HEK293 (cell line): ENCODE results near the gene CRTC3.

Source experiments
- CTCF ChIA-PET: fragments of 350-600 bp; formaldehyde crosslinking; extraction: SDS; loops from one replicate; lab custom pipeline; 2021; ENCODE audit warnings: antibody characterized with exemption; lab: Yijun Ruan, JAX
- POLR2A ChIA-PET: fragments of 300-600 bp; formaldehyde crosslinking; extraction: SDS; loops from one replicate; lab custom pipeline; 2020; ENCODE audit warnings: antibody characterized with exemption, inconsistent platforms; lab: Yijun Ruan, JAX
- H3K27ac ChIP-seq: fragments of 200-500 bp; sonication (Bioruptor generic); 2 replicates; pipeline ENCODE4 v1.5.1; 2014; ENCODE audit warnings: low read depth, low read length, control low read depth, inconsistent platforms; ENCODE audit errors: extremely low read depth
- H3K36me3 ChIP-seq, 2 experiments: fragments of 200-500 bp in 1 of 2; sonication (Bioruptor generic) in 1 of 2; 1 replicate in 1 of 2; 2 replicates in 1 of 2; pipeline ENCODE4 v1.5.1; 2014 to 2017; ENCODE audit warnings: inconsistent platforms in 2 of 2, low read length in 2 of 2; ENCODE audit not compliant: control insufficient read depth in 2 of 2, insufficient read depth in 1 of 2
- H3K4me1 ChIP-seq: fragments of 200-500 bp; sonication (Bioruptor generic); 2 replicates; pipeline ENCODE4 v1.5.1; 2014; ENCODE audit warnings: mild to moderate bottlenecking, low read length, inconsistent platforms; ENCODE audit not compliant: control insufficient read depth, insufficient read depth
- H3K4me3 ChIP-seq: 2 replicates; pipeline ENCODE4 v1.5.1; 2011; ENCODE audit warnings: low read depth, mild to moderate bottlenecking, control low read depth, low read length, moderate library complexity
- H3K9me3 ChIP-seq: fragments of 200-500 bp; sonication (Bioruptor generic); 2 replicates; pipeline ENCODE4 v1.5.1; 2014; ENCODE audit warnings: low read depth, low read length, inconsistent platforms; ENCODE audit not compliant: control insufficient read depth, insufficient read depth
- BCL11A ChIP-seq: fragments of 450-650 bp; formaldehyde crosslinking; IDR thresholded peaks from 2 replicates; pipeline ENCODE4 v1.5.1; 2016; ENCODE audit warnings: low read depth, missing biosample characterization, missing genetic modification characterization
- GFI1B ChIP-seq: fragments of 450-650 bp; formaldehyde crosslinking; IDR thresholded peaks from 2 replicates; pipeline ENCODE4 v1.5.1; 2016; ENCODE audit warnings: missing biosample characterization, missing genetic modification characterization
- GLI4 ChIP-seq: fragments of 450-650 bp; formaldehyde crosslinking; IDR thresholded peaks from 2 replicates; pipeline ENCODE4 v1.5.1; 2016; ENCODE audit warnings: missing biosample characterization, missing genetic modification characterization
- HOXC10 ChIP-seq: sonication (generic); formaldehyde crosslinking; IDR thresholded peaks from 2 replicates; pipeline ENCODE4 v1.8.1; 2023; ENCODE audit warnings: mild to moderate bottlenecking, missing genetic modification reagents
- RBAK ChIP-seq: fragments of 450-650 bp; formaldehyde crosslinking; IDR thresholded peaks from 2 replicates; pipeline ENCODE4 v1.5.1; 2016; ENCODE audit warnings: missing biosample characterization, missing genetic modification characterization
- REPIN1 ChIP-seq: fragments of 450-650 bp; formaldehyde crosslinking; IDR thresholded peaks from 2 replicates; pipeline ENCODE4 v1.5.1; 2017; ENCODE audit warnings: missing biosample characterization, missing genetic modification characterization, low read depth
- WT1 ChIP-seq: fragments of 450-650 bp; formaldehyde crosslinking; IDR thresholded peaks from 2 replicates; pipeline ENCODE4 v1.5.1; 2016; ENCODE audit warnings: missing biosample characterization, missing genetic modification characterization
- ZIC2 ChIP-seq: fragments of 450-650 bp; formaldehyde crosslinking; IDR thresholded peaks from 2 replicates; pipeline ENCODE4 v1.5.1; 2016; ENCODE audit warnings: missing biosample characterization, missing genetic modification characterization
- ZNF16 ChIP-seq: fragments of 450-650 bp; formaldehyde crosslinking; IDR thresholded peaks from 2 replicates; pipeline ENCODE4 v1.5.1; 2016; ENCODE audit warnings: low read depth, missing biosample characterization, missing genetic modification characterization
- ZNF174 ChIP-seq: fragments of 450-650 bp; formaldehyde crosslinking; IDR thresholded peaks from 2 replicates; pipeline ENCODE4 v1.5.0; 2017; ENCODE audit warnings: missing biosample characterization, mild to moderate bottlenecking, missing genetic modification characterization
- ZNF202 ChIP-seq: fragments of 450-650 bp; formaldehyde crosslinking; IDR thresholded peaks from 2 replicates; pipeline ENCODE4 v1.5.1; 2016; ENCODE audit warnings: missing biosample characterization, missing genetic modification characterization, borderline replicate concordance
- ZNF24 ChIP-seq: fragments of 450-650 bp; formaldehyde crosslinking; IDR thresholded peaks from 2 replicates; pipeline ENCODE4 v1.5.1; 2016; ENCODE audit warnings: missing biosample characterization, missing genetic modification characterization
- ZNF341 ChIP-seq: fragments of 450-650 bp; formaldehyde crosslinking; IDR thresholded peaks from 2 replicates; pipeline ENCODE4; 2016; ENCODE audit warnings: low read depth, missing biosample characterization, missing genetic modification characterization
- ZNF426 ChIP-seq: fragments of 450-650 bp; formaldehyde crosslinking; IDR thresholded peaks from 2 replicates; pipeline ENCODE4 v1.5.1; 2017; ENCODE audit warnings: missing biosample characterization, missing genetic modification characterization, mild to moderate bottlenecking, inconsistent platforms, moderate library complexity
- ZNF510 ChIP-seq: fragments of 450-650 bp; formaldehyde crosslinking; IDR thresholded peaks from 2 replicates; pipeline ENCODE4 v1.5.1; 2018; ENCODE audit warnings: mild to moderate bottlenecking, missing genetic modification characterization, missing biosample characterization; ENCODE audit not compliant: insufficient replicate concordance
- ZNF560 ChIP-seq: fragments of 450-650 bp; formaldehyde crosslinking; IDR thresholded peaks from 2 replicates; pipeline ENCODE4 v1.5.1; 2017; ENCODE audit warnings: missing biosample characterization, missing genetic modification characterization, borderline replicate concordance
- ZNF571 ChIP-seq: fragments of 450-650 bp; formaldehyde crosslinking; IDR thresholded peaks from 2 replicates; pipeline ENCODE4 v1.5.0; 2017; ENCODE audit warnings: missing biosample characterization, missing genetic modification characterization
- ZNF629 ChIP-seq: fragments of 450-650 bp; formaldehyde crosslinking; IDR thresholded peaks from 2 replicates; pipeline ENCODE4 v1.5.1; 2017; ENCODE audit warnings: missing biosample characterization, missing genetic modification characterization
- ZNF677 ChIP-seq: fragments of 450-650 bp; IDR thresholded peaks from 2 replicates; pipeline ENCODE4 v1.5.0; 2018; ENCODE audit warnings: missing biosample characterization, mild to moderate bottlenecking, missing genetic modification characterization, moderate library complexity
- ZNF707 ChIP-seq: fragments of 450-650 bp; formaldehyde crosslinking; IDR thresholded peaks from 2 replicates; pipeline ENCODE4 v1.5.1; 2016; ENCODE audit warnings: missing biosample characterization, missing genetic modification characterization
- ZNF776 ChIP-seq: fragments of 450-650 bp; formaldehyde crosslinking; IDR thresholded peaks from 2 replicates; pipeline ENCODE4 v1.5.0; 2017; ENCODE audit warnings: missing biosample characterization, missing genetic modification characterization, borderline replicate concordance
- ZNF837 ChIP-seq: fragments of 450-650 bp; formaldehyde crosslinking; IDR thresholded peaks from 2 replicates; pipeline ENCODE4 v1.5.1; 2016; ENCODE audit warnings: missing biosample characterization, missing genetic modification characterization
- TF ChIP-seq, protein P1 (sequence below): IDR thresholded peaks from 2 replicates; pipeline ENCODE4 v1.6.1; 2011; ENCODE audit warnings: mild to moderate bottlenecking, low read depth, low read length, borderline replicate concordance
- TF ChIP-seq, protein P2 (sequence below): fragments of 450-650 bp; formaldehyde crosslinking; IDR thresholded peaks from 2 replicates; pipeline ENCODE4 v1.5.1; 2017; ENCODE audit warnings: missing biosample characterization, missing genetic modification characterization
- TF ChIP-seq, protein P3 (sequence below): fragments of 450-650 bp; formaldehyde crosslinking; IDR thresholded peaks from 2 replicates; pipeline ENCODE4 v1.5.1; 2016; ENCODE audit warnings: missing biosample characterization, missing genetic modification characterization
- TF ChIP-seq, protein P4 (sequence below): fragments of 450-650 bp; formaldehyde crosslinking; IDR thresholded peaks from 2 replicates; pipeline ENCODE4 v1.5.1; 2016; ENCODE audit warnings: missing biosample characterization, missing genetic modification characterization
- TF ChIP-seq, protein P5 (sequence below): fragments of 450-650 bp; formaldehyde crosslinking; IDR thresholded peaks from 2 replicates; pipeline ENCODE4 v1.5.1; 2017; ENCODE audit warnings: missing biosample characterization, missing genetic modification characterization

Gene CRTC3

GRCh38 chr15:90606641-90607040, 76.9 kb downstream of the CRTC3 start:
- Histone ChIP-seq H3K36me3 (peaks cover 8 to 34% of the 10 kb centered on the region in 2 experiments; a peak in 2 of 3 replicates), H3K4me1 (peaks cover 3% of the 10 kb centered on the region; the same call in 1 of the 2 replicates), H3K27ac (no peak overlapping the region), H3K9me3 (no peaks in the 10 kb centered on the region), H3K4me3 (no peak overlapping the region)
- ChIA-PET POLR2A (no interaction called here), CTCF (interaction anchor here (0.6 kb wide), 1 partner anchor 33 kb away, joined by 3 read pairs; no protein-coding TSS in a partner anchor)
- TF ChIP-seq BCL11A (tag by site-specific recombination) (no peak), REPIN1 (tag by site-specific recombination) (no peak), ZNF510 (tag by site-specific recombination) (no peak), WT1 (tag by site-specific recombination) (no peak), GLI4 (tag by site-specific recombination) (no peak), ZIC2 (tag by site-specific recombination) (no peak), GFI1B (tag by site-specific recombination) (no peak), ZNF16 (tag by site-specific recombination) (no peak), ZNF341 (tag by site-specific recombination) (no peak), HOXC10 (CRISPR knock-in tag) (no peak), RBAK (tag by site-specific recombination) (no peak), ZNF174 (tag by site-specific recombination) (no peak), ZNF426 (tag by site-specific recombination) (no peak)
- TF ChIP-seq, protein P1, sequence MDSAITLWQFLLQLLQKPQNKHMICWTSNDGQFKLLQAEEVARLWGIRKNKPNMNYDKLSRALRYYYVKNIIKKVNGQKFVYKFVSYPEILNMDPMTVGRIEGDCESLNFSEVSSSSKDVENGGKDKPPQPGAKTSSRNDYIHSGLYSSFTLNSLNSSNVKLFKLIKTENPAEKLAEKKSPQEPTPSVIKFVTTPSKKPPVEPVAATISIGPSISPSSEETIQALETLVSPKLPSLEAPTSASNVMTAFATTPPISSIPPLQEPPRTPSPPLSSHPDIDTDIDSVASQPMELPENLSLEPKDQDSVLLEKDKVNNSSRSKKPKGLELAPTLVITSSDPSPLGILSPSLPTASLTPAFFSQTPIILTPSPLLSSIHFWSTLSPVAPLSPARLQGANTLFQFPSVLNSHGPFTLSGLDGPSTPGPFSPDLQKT: no peak
- TF ChIP-seq, protein P2, sequence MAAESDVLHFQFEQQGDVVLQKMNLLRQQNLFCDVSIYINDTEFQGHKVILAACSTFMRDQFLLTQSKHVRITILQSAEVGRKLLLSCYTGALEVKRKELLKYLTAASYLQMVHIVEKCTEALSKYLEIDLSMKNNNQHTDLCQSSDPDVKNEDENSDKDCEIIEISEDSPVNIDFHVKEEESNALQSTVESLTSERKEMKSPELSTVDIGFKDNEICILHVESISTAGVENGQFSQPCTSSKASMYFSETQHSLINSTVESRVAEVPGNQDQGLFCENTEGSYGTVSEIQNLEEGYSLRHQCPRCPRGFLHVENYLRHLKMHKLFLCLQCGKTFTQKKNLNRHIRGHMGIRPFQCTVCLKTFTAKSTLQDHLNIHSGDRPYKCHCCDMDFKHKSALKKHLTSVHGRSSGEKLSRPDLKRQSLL (tag by site-specific recombination): no peak
- TF ChIP-seq, protein P3, sequence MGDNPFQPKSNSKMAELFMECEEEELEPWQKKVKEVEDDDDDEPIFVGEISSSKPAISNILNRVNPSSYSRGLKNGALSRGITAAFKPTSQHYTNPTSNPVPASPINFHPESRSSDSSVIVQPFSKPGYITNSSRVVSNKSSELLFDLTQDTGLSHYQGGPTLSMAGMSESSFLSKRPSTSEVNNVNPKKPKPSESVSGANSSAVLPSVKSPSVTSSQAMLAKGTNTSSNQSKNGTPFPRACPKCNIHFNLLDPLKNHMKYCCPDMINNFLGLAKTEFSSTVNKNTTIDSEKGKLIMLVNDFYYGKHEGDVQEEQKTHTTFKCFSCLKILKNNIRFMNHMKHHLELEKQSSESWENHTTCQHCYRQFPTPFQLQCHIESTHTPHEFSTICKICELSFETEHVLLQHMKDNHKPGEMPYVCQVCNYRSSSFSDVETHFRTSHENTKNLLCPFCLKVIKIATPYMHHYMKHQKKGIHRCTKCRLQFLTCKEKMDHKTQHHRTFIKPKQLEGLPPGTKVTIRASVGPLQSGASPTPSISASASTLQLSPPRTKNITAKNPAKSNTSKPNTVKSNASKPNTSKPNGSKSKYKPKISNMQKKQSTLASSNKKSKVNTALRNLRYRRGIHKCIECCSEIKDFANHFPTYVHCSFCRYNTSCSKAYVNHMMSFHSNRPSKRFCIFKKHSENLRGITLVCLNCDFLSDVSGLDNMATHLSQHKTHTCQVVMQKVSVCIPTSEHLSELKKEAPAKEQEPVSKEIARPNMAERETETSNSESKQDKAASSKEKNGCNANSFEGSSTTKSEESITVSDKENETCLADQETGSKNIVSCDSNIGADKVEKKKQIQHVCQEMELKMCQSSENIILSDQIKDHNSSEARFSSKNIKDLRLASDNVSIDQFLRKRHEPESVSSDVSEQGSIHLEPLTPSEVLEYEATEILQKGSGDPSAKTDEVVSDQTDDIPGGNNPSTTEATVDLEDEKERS (tag by site-specific recombination): no peak
- TF ChIP-seq, protein P4, sequence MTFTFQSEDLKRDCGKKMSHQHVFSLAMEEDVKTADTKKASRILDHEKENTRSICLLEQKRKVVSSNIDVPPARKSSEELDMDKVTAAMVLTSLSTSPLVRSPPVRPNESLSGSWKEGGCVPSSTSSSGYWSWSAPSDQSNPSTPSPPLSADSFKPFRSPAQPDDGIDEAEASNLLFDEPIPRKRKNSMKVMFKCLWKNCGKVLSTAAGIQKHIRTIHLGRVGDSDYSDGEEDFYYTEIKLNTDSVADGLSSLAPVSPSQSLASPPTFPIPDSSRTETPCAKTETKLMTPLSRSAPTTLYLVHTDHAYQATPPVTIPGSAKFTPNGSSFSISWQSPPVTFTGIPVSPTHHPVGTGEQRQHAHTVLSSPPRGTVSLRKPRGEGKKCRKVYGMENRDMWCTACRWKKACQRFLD (tag by site-specific recombination): no peak

DNA sequence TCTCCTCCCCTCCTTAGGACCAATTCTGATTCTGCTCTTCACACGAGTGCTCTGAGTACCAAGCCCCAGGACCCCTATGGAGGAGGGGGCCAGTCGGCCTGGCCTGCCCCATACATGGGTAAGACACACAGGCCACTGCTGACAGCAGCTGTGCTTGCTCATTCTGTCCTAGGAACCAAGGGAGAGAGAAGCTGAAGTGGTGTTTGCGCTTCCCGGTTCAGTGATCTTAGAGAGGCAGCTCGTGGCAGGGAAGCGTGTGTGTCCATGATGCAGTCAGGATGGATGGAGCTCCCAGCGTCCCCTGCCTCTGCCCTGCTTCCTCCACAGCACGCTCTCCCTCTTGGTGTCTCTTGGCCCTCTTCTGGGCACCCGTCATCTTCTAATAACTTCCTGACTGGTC, 77.6 kb downstream of the CRTC3 start:
- ChIA-PET CTCF (no interaction called here), POLR2A (no interaction called here)
- Histone ChIP-seq H3K36me3 (peaks cover 10 to 39% of the 10 kb centered on the region in 2 experiments), H3K4me3 (no peak overlapping the region), H3K27ac (no peak overlapping the region), H3K9me3 (no peaks in the 10 kb centered on the region), H3K4me1 (peaks cover 3% of the 10 kb centered on the region; the same call in 1 of the 2 replicates)
- TF ChIP-seq ZNF837 (tag by site-specific recombination) (no peak), ZNF202 (tag by site-specific recombination) (no peak), ZNF341 (tag by site-specific recombination) (no peak), ZNF560 (no peak), ZNF677 (tag by site-specific recombination) (no peak), ZNF571 (tag by site-specific recombination) (no peak), ZNF776 (tag by site-specific recombination) (no peak), ZNF629 (tag by site-specific recombination) (no peak), ZNF24 (tag by site-specific recombination) (no peak), ZNF707 (tag by site-specific recombination) (no peak)
- TF ChIP-seq, protein P1: no peak
- TF ChIP-seq, protein P5, sequence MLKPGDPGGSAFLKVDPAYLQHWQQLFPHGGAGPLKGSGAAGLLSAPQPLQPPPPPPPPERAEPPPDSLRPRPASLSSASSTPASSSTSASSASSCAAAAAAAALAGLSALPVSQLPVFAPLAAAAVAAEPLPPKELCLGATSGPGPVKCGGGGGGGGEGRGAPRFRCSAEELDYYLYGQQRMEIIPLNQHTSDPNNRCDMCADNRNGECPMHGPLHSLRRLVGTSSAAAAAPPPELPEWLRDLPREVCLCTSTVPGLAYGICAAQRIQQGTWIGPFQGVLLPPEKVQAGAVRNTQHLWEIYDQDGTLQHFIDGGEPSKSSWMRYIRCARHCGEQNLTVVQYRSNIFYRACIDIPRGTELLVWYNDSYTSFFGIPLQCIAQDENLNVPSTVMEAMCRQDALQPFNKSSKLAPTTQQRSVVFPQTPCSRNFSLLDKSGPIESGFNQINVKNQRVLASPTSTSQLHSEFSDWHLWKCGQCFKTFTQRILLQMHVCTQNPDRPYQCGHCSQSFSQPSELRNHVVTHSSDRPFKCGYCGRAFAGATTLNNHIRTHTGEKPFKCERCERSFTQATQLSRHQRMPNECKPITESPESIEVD (tag by site-specific recombination): no peak
